ENCODE data around the gene BMF. TPM values are rescaled to one million over a fixed set of nuclear protein-coding genes. Genes with fewer than 3 reads are reported as not detected.
"Not testable (repeated sequence)": the region's sequence is repeated elsewhere in the genome, so short reads cannot be mapped to it uniquely, and the experiment has no call there.

Gene BMF
- total RNA-seq, 3 donors from 2014 or later, result 12.6 to 32.1 (median 28.7) TPM

- no peaks in the 10 kb centered on the region for H3K36me3 ChIP-seq (ENCODE audit: low read depth)
- H3K9me3 ChIP-seq, result no peaks in the 10 kb centered on the region
- TF ChIP-seq, protein P1, sequence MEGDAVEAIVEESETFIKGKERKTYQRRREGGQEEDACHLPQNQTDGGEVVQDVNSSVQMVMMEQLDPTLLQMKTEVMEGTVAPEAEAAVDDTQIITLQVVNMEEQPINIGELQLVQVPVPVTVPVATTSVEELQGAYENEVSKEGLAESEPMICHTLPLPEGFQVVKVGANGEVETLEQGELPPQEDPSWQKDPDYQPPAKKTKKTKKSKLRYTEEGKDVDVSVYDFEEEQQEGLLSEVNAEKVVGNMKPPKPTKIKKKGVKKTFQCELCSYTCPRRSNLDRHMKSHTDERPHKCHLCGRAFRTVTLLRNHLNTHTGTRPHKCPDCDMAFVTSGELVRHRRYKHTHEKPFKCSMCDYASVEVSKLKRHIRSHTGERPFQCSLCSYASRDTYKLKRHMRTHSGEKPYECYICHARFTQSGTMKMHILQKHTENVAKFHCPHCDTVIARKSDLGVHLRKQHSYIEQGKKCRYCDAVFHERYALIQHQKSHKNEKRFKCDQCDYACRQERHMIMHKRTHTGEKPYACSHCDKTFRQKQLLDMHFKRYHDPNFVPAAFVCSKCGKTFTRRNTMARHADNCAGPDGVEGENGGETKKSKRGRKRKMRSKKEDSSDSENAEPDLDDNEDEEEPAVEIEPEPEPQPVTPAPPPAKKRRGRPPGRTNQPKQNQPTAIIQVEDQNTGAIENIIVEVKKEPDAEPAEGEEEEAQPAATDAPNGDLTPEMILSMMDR (IDR thresholded peaks at IDR 0.05), result no peak
- DNase-seq (no peak), ATAC-seq (no peak)
- intact Hi-C loops (cut with DNase I, micrococcal nuclease), result no loop called here
- H3K4me1 ChIP-seq (ENCODE audit: low read depth), result peaks cover 9% of the 10 kb centered on the region
- H3K4me3 ChIP-seq, result no peak overlapping the region
Measured at GRCh38 chr15:40080847-40081246, 27.8 kb downstream of the BMF start.

DNA sequence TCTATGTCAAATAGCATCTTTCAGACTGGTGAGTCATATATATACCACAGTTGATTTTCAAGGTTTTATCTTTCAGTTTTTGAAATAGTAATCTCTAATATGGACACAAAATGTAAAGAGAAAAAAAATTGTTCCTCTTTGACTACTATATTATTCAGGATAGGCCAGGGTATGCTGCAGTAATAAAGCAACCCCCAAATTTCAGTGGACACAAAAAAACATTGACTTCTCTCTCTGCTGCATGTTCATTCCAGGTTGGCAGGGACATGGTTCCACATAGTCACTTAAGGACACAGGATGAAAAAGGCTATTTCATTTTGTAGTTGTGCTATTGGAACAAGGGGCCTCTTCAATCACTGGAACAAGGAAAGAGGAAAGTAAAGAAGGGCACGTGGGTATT, 28.6 kb downstream of the BMF start:
- H3K36me3 ChIP-seq (ENCODE audit: low read depth), result no peaks in the 10 kb centered on the region
- TF ChIP-seq, protein P1 (IDR thresholded peaks at IDR 0.05), result no peak

DNA sequence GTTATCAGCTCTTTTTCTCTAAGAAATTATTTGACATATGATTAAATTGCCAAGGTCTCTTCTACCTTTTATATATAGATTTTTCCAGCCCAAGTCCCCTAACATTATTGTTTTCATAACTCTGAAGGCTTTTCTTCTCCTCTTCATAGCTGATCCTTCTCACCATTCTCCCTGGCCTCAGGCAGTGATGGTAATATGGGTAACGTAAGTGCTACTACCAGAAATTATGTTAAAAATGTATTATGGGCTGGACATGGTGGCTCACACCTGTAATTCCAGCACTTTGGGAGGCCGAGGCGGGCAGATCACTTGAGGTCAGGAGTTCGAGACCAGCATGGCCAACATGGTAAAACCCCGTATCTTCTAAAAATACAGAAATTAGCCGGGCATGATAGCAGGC, 29.2 kb downstream of the BMF start:
- peaks cover 9% of the 10 kb centered on the region for H3K4me1 ChIP-seq (ENCODE audit: low read depth)
- no peak overlapping the region for H3K4me3 ChIP-seq
- ATAC-seq (no peak), DNase-seq (no peak)
- TF ChIP-seq, protein P1 (IDR thresholded peaks at IDR 0.05), result no peak
- H3K36me3 ChIP-seq (ENCODE audit: low read depth), result no peaks in the 10 kb centered on the region
- H3K9me3 ChIP-seq, result no peaks in the 10 kb centered on the region
- intact Hi-C loops (cut with DNase I, micrococcal nuclease), result no loop called here

More for the DNA sequence above, 28.6 kb downstream of the BMF start:
- ATAC-seq (no peak), DNase-seq (no peak)
- no peak overlapping the region for H3K4me3 ChIP-seq
- H3K4me1 ChIP-seq (ENCODE audit: low read depth), result peaks cover 9% of the 10 kb centered on the region
- no peaks in the 10 kb centered on the region for H3K9me3 ChIP-seq
- intact Hi-C loops (cut with DNase I, micrococcal nuclease), result no loop called here

- TF ChIP-seq, protein P1 (IDR thresholded peaks at IDR 0.05), result no peak
- peaks cover 5% of the 10 kb centered on the region for H3K4me1 ChIP-seq (ENCODE audit: low read depth)
- no peak for DNase-seq
- H3K4me3 ChIP-seq, result no peak overlapping the region
- peak; percentile 22 for ATAC-seq
- H3K36me3 ChIP-seq (ENCODE audit: low read depth), result no peaks in the 10 kb centered on the region
- H3K9me3 ChIP-seq, result no peaks in the 10 kb centered on the region
- intact Hi-C loops (cut with DNase I, micrococcal nuclease), result no loop called here
Measured at GRCh38 chr15:40075298-40076044, 33.2 kb downstream of the BMF start.

GRCh38 chr15:40074656-40075055, 34.0 kb downstream of the BMF start:
- H3K36me3 ChIP-seq (ENCODE audit: low read depth); intact Hi-C loops (cut with DNase I, micrococcal nuclease); H3K9me3 ChIP-seq; ATAC-seq; H3K4me3 ChIP-seq; DNase-seq: not testable (repeated sequence)
- peaks cover 13% of the 10 kb centered on the region for H3K4me1 ChIP-seq (ENCODE audit: low read depth)

DNA sequence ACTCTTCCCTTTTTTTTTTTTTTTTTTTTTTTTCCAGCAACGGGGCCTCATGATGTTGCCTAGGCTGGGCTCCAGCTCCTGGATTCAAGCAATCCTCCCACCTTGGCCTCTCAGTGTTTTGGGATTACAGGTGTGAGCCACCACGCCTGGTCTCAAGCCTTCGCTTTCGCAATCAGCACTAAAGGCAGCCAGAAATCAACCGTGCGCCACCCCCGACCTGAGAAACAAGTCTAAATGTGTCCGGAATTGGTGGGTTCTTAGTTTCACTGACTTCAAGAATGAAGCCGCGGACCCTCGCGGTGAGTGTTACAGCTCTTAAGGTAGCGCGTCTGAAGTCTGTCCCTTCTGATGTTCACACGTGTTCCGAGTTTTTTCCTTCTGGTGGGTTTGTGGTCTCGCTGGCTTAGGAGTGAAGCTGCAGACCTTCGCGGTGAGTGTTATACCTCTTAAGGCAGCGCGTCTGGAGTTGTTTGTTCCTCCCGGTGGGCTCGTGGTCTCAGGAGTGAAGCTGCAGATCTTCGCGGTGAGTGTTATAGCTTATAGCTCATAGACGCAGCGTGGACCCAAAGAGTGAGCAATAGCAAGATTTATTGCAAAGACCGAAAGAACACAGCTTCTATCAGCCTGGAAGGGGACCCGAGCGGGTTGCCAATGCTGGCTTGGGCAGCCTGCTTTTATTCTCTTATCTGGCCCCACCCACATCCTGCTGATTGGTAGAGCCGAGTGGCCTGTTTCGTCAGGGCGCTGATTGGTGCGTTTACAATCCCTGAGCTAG, 34.8 kb downstream of the BMF start:
- peaks cover 20% of the 10 kb centered on the region for H3K4me1 ChIP-seq (ENCODE audit: low read depth)
- H3K36me3 ChIP-seq (ENCODE audit: low read depth); intact Hi-C loops (cut with DNase I, micrococcal nuclease); H3K4me3 ChIP-seq; DNase-seq; H3K9me3 ChIP-seq; ATAC-seq: not testable (repeated sequence)

Data from mucosa of descending colon (tissue), 3 donors.